Neural progenitor cell (in vitro differentiated cells): Measurements from ENCODE around the gene ADAMTS18. TPM values are rescaled to one million over a fixed set of nuclear protein-coding genes. Genes with fewer than 3 reads are reported as not detected.

Experiments
- DNase-seq: peaks from one replicate; pipeline ENCODE4 v3.0.0-alpha.2; 2016; ENCODE audit warnings: low spot score
- H2AFZ ChIP-seq: fragments of 200-600 bp; sonication (generic); replicated peaks from 2 replicates; pipeline ENCODE4 v1.6.1; 2016; ENCODE audit warnings: antibody characterized with exemption
- H3F3A ChIP-seq: fragments of 200-600 bp; sonication (generic); 2 replicates; pipeline ENCODE4 v1.6.1; 2016; ENCODE audit warnings: antibody characterized with exemption, low read depth
- H3K27ac ChIP-seq: fragments of 200-600 bp; sonication (generic); 2 replicates; pipeline ENCODE4 v1.5.1; 2016; ENCODE audit warnings: mild to moderate bottlenecking
- H3K27me3 ChIP-seq: fragments of 200-600 bp; sonication (generic); 2 replicates; pipeline ENCODE4 v1.6.1; 2016; ENCODE audit warnings: mild to moderate bottlenecking, moderate library complexity
- H3K36me3 ChIP-seq: fragments of 200-600 bp; sonication (generic); 2 replicates; pipeline ENCODE4 v1.5.1; 2016
- H3K4me1 ChIP-seq: fragments of 200-600 bp; sonication (generic); 2 replicates; pipeline ENCODE4 v1.6.1; 2016; ENCODE audit warnings: mixed run types
- H3K4me2 ChIP-seq: fragments of 200-600 bp; sonication (generic); 2 replicates; pipeline ENCODE4 v1.6.1; 2016
- H3K4me3 ChIP-seq: fragments of 200-600 bp; sonication (generic); 2 replicates; pipeline ENCODE4 v1.5.1; 2016
- H3K79me2 ChIP-seq: fragments of 200-600 bp; sonication (generic); 2 replicates; pipeline ENCODE4 v1.6.1; 2016; ENCODE audit warnings: low read depth
- H3K9ac ChIP-seq: fragments of 200-600 bp; sonication (generic); 2 replicates; pipeline ENCODE4 v1.6.1; 2016
- H3K9me3 ChIP-seq: fragments of 200-600 bp; sonication (generic); 2 replicates; pipeline ENCODE4 v1.5.1; 2016; ENCODE audit warnings: low read depth
- H4K20me1 ChIP-seq: fragments of 200-600 bp; sonication (generic); 2 replicates; pipeline ENCODE4 v1.6.1; 2016; ENCODE audit warnings: low read depth
- H3K27ac Mint-ChIP-seq: 3 replicates; pipeline ENCODE4 v1.8.0; 2021; ENCODE audit warnings: mixed read lengths
- H3K27me3 Mint-ChIP-seq: 2 replicates; pipeline ENCODE4 v1.8.0; 2022; ENCODE audit warnings: low read depth, mild to moderate bottlenecking, inconsistent platforms, moderate library complexity, mixed read lengths; ENCODE audit not compliant: insufficient read depth
- H3K36me3 Mint-ChIP-seq: 3 replicates; pipeline ENCODE4 v1.8.0; 2021; ENCODE audit warnings: mixed read lengths
- H3K4me1 Mint-ChIP-seq: 3 replicates; pipeline ENCODE4 v1.8.0; 2021; ENCODE audit warnings: mixed read lengths
- H3K4me3 Mint-ChIP-seq: 3 replicates; pipeline ENCODE4 v1.8.0; 2021; ENCODE audit warnings: mild to moderate bottlenecking, moderate library complexity, mixed read lengths
- H3K9me3 Mint-ChIP-seq: 3 replicates; pipeline ENCODE4 v1.8.0; 2020; ENCODE audit warnings: mixed read lengths
- EZH2 ChIP-seq: fragments of 200-600 bp; sonication (generic); IDR thresholded peaks from 2 replicates; pipeline ENCODE4 v1.6.1; 2017; ENCODE audit warnings: antibody characterized with exemption, mild to moderate bottlenecking, moderate library complexity
- EZH2phosphoT487 ChIP-seq: fragments of 200-600 bp; sonication (generic); IDR thresholded peaks from 2 replicates; pipeline ENCODE4 v1.6.1; 2017; ENCODE audit warnings: antibody characterized with exemption
- total RNA-seq: library from RNA; depleted of rRNA; stranded (reverse); fragments of >200 nt; gene quantifications from 2 replicates; pipeline ENCODE4 v1.2.3, GENCODE V29; 2015; ENCODE audit warnings: low replicate concordance
- TF ChIP-seq, protein P1 (sequence below): fragments of 200-600 bp; sonication (generic); IDR thresholded peaks from 2 replicates; pipeline ENCODE4 v1.5.1; 2017; ENCODE audit warnings: antibody characterized with exemption, mild to moderate bottlenecking

ADAMTS18 gene
- total RNA-seq, 1 donor from 2014 or later: 1.9 TPM

DNA sequence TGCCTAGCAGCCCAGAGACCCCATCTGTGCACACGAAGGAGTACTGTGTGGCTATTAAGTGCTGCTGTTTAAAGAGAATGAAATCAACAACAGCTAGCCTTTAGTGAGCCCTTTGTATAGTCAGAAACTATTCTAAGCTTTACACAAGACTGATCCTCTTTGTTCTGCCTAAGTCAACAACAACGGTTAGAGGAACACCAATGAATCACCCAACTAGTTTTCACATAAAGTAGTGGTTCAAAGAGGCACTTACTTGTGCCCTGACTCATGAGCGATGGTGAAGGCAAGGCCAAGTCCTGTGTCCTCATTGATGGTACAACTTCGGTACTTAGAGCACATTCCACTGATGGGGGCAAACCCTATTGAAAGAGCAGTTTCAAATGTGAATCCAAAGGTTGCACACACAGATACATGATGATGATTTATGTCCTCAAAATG, 75.8 kb downstream of the ADAMTS18 start:
- no peaks in the 10 kb centered on the region for H3F3A ChIP-seq
- no peaks in the 10 kb centered on the region for H3K36me3 ChIP-seq
- no peaks in the 10 kb centered on the region for H3K79me2 ChIP-seq
- H3K27ac ChIP-seq: no peak overlapping the region
- no peak overlapping the region for H3K4me3 ChIP-seq
- no peaks in the 10 kb centered on the region for H3K27me3 ChIP-seq
- H3K4me2 ChIP-seq: peak overlapping the region; percentile 19
- H3K9me3 ChIP-seq: no peaks in the 10 kb centered on the region
- peaks cover 11% of the 10 kb centered on the region for H3K4me1 ChIP-seq
- no peak overlapping the region for H3K27ac Mint-ChIP-seq
- TF ChIP-seq, protein P1, sequence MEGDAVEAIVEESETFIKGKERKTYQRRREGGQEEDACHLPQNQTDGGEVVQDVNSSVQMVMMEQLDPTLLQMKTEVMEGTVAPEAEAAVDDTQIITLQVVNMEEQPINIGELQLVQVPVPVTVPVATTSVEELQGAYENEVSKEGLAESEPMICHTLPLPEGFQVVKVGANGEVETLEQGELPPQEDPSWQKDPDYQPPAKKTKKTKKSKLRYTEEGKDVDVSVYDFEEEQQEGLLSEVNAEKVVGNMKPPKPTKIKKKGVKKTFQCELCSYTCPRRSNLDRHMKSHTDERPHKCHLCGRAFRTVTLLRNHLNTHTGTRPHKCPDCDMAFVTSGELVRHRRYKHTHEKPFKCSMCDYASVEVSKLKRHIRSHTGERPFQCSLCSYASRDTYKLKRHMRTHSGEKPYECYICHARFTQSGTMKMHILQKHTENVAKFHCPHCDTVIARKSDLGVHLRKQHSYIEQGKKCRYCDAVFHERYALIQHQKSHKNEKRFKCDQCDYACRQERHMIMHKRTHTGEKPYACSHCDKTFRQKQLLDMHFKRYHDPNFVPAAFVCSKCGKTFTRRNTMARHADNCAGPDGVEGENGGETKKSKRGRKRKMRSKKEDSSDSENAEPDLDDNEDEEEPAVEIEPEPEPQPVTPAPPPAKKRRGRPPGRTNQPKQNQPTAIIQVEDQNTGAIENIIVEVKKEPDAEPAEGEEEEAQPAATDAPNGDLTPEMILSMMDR: no peak
- no peak for TF ChIP-seq EZH2phosphoT487
- TF ChIP-seq EZH2: no peak
- H3K9me3 Mint-ChIP-seq: no peaks in the 10 kb centered on the region
- H3K9ac ChIP-seq: no peak overlapping the region
- H4K20me1 ChIP-seq: no peaks in the 10 kb centered on the region
- peaks cover 11% of the 10 kb centered on the region for H3K4me1 Mint-ChIP-seq
- no peak overlapping the region for H3K4me3 Mint-ChIP-seq
- peak; percentile 52 for DNase-seq
- H3K27me3 Mint-ChIP-seq: no peaks in the 10 kb centered on the region
- no peak overlapping the region for H2AFZ ChIP-seq
- peaks cover 2% of the 10 kb centered on the region for H3K36me3 Mint-ChIP-seq

DNA sequence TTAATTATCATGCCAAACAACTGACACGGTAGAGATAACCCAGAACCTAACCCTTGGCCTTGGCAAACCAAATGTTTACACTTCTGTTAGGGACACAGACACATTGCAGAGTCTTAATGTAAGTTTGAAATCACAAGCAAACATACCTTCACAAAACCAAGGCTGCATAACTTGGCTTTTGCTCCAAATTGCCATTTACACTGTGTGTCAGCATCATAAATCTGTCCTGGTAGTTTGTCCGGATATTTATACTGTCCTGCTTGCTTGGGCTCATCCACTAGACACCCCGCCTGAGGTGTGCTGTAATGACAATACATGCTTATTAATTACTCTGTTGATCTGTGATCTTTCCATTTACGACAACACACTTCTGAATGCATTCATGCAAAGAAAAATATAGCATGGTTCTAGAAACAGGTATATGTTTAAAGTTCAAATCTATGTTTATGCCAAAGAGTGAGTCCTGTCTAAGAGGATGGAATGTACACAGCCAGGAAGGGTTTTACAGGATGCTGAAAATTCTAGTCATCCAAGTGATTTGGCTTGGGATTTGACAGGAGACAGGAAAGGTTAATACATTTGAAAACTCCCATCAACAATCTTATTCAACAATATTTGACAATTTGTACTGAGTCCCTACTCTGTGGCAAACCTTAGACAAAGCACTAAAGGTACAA, 81.1 kb downstream of the ADAMTS18 start:
- Histone ChIP-seq H3K4me1 (peaks cover 2% of the 10 kb centered on the region), H3K9me3 (no peaks in the 10 kb centered on the region), H3K9ac (no peak overlapping the region), H3K79me2 (no peaks in the 10 kb centered on the region), H3K4me2 (no peak overlapping the region), H4K20me1 (no peaks in the 10 kb centered on the region), H3K27me3 (no peaks in the 10 kb centered on the region), H2AFZ (no peak overlapping the region), H3K36me3 (no peaks in the 10 kb centered on the region), H3F3A (no peaks in the 10 kb centered on the region), H3K27ac (no peak overlapping the region), H3K4me3 (no peak overlapping the region)
- Mint-ChIP-seq H3K36me3 (peaks cover 3% of the 10 kb centered on the region), H3K27me3 (no peaks in the 10 kb centered on the region), H3K4me1 (peaks cover 12% of the 10 kb centered on the region), H3K9me3 (no peaks in the 10 kb centered on the region), H3K27ac (no peak overlapping the region), H3K4me3 (no peak overlapping the region)
- no peak for TF ChIP-seq EZH2phosphoT487
- TF ChIP-seq, protein P1: no peak
- no peak for TF ChIP-seq EZH2
- no peak for DNase-seq

DNA sequence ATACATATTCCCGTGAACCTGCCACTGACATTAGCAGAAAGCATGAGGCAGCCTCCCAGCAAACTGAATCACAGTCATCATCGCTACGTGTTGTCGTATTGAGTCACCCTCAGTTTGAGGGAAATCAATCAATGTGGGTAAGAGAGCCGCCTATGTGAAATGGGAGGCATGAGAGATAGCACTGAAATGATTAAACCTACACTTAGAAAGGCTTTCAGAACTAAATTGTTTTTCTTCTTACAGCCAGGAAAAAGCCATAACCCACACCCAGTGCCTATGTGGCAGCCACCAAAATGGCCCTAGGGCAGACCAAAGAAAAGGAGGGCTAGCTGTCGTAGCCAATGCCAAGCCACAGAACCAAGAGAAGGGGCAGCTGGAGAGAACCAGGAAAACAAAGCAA, 90.5 kb downstream of the ADAMTS18 start:
- Histone ChIP-seq H3K27ac (no peak overlapping the region), H2AFZ (no peak overlapping the region), H4K20me1 (no peaks in the 10 kb centered on the region), H3K4me3 (no peak overlapping the region), H3K9ac (no peak overlapping the region), H3K4me1 (no peaks in the 10 kb centered on the region), H3K79me2 (no peaks in the 10 kb centered on the region), H3K4me2 (no peak overlapping the region), H3F3A (no peaks in the 10 kb centered on the region), H3K9me3 (no peaks in the 10 kb centered on the region), H3K36me3 (no peaks in the 10 kb centered on the region), H3K27me3 (no peaks in the 10 kb centered on the region)
- Mint-ChIP-seq H3K4me3 (no peak overlapping the region), H3K4me1 (peaks cover 3% of the 10 kb centered on the region), H3K36me3 (peaks cover 6% of the 10 kb centered on the region), H3K27me3 (no peaks in the 10 kb centered on the region), H3K9me3 (peaks cover 3% of the 10 kb centered on the region), H3K27ac (no peak overlapping the region)
- no peak for DNase-seq
- TF ChIP-seq EZH2phosphoT487: no peak
- no peak for TF ChIP-seq EZH2
- TF ChIP-seq, protein P1: no peak
